GM21576 (cell line): ENCODE measurements around the gene CWC22.
A peak's percentile ranks its signal among the peaks of the same experiment; 100 is the strongest.
"Not testable (repeated sequence)": the region's sequence is repeated elsewhere in the genome, so short reads cannot be mapped to it uniquely, and the experiment has no call there.

Source experiments
- ATAC-seq: cut with Tn5 transposase; IDR thresholded peaks from one replicate; pipeline ENCODE4 v1.9.1; 2021; ENCODE audit warnings: mild to moderate bottlenecking, moderate library complexity; ENCODE audit not compliant: unreplicated experiment

The CWC22 gene

DNA sequence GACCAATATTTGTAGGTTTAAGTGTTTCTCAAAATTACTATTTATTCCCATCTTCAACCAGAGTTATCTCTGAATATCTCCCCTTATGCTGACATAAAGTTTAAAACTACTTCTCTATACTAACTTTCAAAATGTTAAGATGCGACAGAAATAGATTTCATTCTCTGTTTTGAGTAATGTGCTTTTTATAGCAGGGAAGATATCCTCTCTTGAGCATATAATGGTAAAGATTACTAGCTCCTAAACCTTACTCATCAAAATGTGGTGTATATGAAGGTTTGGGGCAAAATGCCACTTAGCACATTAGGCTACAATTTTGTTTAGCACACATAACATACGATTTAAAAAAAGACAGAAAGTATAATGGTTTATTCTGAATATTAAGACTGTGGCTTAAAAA is 54.4 kb downstream of the CWC22 start:
- ATAC-seq, result peak; percentile 66

DNA sequence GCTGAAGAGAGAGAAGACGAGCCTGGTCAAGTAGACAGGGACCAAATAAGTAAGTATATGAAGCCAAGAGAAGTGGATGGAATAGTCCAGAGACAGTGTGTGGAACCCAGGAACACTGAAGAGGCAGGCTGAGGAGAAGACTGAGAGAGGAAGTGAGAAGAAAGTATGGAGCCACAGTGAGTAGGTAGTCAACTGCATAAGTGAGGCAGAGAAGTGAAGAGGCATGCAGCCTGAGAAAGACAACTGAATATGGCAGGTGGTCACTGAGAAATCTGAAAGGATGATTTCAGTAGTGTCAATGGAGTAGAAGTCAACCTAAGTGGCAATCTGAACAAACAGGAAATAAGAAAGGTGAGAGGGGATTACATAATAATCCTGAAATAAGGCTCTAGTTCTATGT is 55.4 kb downstream of the CWC22 start:
- peak; percentile 83 for ATAC-seq

DNA sequence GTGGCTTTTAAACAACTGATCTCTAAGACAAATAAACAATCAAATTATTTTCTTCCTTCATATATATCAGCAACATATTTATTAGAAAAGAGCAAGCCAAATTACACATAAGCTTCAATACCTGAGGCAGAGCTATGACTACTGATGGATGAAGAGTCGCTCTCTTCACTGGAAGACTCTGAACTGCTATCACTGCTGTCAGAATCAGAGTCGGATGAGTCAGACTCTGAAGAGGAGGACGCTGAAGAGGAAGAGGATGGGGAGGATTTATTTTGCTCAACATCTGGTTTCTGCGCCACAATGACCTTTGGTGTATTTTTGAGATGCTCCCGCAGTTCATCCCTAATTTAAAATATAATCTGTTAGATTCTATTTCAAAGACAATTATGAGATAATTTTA is 56.7 kb downstream of the CWC22 start:
- ATAC-seq, result no peak

DNA sequence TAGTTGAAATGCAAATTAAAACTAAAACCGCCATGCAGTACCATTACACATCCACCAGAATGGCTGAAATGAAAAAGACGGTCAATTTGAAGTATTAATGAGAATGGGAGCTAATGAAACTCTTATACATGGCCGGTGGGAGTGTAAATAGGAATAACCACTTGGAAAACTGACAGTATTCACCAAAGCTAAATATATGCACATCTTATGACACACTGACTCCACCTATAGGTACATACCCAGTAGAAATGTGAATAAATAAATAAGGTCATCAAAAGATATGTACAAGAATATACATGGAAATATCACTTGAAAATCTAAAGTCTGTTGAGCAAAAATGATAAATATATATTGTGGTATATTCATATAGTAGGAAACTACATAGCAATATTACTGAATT is 57.7 kb downstream of the CWC22 start:
- ATAC-seq, result no peak

DNA sequence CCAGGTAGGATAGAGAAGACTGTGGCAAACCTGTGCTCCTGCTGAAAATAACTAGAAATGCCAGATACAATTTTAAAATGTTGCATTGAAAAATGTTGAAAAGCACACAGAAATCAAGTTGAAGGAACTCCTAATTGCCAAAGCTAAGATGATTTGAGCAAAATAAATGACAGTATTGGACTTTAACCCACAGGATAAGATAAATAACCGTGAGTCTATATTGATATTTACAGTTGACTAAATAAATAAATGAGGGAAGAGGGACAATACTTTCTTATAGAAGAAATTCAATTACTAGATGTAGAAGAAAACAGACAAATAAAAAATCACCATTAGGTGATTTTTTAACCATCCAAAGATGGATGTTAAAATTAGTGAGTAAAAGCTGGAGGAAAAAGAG is 59.0 kb downstream of the CWC22 start:
- ATAC-seq, result no peak

DNA sequence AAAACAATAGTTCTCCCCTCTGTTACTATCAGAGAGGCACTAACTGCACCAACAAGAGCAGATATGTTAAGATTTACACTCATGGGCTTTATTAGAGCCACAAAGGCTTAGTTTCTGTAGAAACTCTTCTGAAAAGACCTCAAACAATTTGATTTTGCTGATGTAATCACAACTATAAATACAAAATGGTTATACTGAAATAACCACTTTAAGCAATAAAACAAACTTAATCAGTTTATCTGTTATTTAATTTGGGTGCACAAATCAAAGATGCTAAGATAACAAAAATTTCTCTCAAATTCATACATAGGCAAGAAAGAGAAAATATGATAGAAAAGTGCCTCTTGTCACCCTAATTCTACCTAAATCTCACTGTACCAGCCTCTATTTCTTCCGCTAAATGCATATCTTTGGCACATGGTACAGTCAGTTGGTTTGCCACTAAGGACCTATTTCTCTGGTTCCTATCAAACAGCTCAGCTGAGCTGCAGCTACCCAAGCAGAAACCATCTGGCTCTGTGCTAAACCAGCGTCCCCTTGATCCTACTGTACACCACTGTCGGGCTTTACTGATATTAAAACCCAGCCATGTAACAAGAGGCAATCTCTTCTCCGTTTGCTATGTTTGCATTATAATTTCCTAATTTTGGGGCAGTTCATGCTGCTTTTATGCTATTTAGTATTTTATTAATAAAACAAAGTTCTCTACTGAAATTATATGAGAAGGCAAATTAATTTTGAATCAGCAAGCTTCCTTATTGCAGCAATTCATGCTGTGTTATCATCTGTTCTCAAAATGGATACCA is 60.1 kb downstream of the CWC22 start:
- ATAC-seq, result no peak

DNA sequence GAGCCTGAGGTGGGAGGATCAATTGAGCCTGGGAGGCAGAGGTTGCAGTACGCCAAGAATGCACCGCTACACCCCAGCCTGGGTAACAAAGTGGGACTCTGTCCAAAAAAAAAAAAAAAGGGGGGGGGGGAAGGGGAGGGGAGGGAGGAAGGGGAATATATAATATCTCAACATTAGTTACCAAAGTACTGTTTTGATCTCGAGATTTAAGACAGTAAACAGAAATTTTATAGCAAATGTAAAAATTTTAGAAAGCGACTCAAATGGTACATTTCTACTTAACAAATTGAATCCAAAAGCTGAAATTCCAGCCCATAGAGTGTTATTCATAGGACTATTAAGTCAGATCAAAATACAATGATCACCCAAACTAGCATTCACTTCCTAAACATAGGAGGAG is 60.8 kb downstream of the CWC22 start:
- no peak for ATAC-seq

DNA sequence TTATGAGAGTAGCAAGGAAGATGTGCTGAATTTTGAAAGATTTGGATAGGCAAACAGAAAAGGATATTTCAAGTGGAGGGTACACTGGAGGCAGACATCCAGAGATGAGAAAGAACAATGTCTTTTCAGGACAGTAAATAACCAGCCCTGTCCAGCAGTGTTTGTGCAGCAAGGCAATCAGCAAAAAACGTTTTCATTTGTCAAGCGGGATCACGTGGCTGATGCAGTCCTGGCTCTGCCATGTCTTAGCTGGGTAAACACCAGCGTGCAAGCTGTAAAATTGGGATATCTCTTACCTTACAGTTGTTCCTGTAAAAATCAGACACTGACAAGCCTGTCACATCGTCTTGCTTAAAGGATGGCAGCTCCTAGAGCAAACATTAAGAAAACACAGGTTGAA is 67.8 kb downstream of the CWC22 start:
- no peak for ATAC-seq

DNA sequence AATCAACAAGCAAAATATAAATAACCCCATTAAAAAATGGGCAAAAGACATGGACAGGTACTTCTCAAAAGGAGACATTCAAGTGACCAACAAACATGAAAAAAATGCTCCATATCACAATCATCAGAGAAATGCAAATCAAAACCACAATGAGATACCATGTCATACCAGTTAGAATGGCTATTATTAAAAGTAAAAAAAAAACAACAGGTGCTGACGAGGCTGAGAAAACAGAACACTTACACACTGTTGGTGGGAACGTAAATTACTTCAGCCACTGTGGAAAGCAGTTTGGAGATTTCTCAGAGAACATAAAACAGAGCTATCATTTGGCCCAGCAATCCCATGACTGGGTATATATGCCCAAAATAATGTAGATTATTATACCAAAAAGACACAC is 69.1 kb downstream of the CWC22 start:
- ATAC-seq, result no peak

DNA sequence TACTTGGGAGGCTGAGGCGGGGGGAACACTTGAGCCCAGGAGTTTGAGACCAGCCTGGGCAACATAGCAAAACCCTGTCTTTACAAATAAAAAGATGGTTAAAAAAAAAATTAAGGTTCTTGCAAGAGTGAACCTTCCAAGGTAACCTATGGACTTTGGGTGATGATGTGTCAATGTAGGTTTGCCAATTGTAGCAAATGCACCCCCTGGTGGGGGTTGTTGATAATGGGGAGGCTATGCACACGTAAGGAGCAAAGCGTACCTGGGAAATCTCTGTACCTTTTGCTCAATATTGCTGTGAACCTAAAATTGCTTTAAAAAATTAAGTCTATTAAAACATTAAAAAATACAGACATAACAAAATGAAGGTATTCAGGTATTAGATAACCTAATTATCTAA is 70.4 kb downstream of the CWC22 start:
- no peak for ATAC-seq

DNA sequence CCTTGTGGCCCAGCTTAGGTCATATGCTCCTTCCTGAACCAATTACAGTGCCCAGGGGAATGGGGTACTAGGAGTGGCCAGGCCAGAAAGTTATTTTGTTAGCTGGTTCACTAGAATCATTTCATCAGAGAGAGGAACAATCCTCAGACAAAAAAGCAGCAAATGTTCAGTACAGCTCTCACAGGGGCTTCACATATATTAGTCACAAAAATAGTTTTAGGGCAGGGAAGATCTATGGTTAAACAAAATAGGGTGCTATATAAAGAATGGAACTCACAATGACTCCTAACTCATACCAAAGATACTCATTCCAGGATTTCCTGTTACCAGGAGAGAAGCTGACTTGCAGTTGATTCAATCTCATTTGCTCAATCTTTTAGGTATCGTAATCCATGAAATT is 71.0 kb downstream of the CWC22 start:
- no peak for ATAC-seq

DNA sequence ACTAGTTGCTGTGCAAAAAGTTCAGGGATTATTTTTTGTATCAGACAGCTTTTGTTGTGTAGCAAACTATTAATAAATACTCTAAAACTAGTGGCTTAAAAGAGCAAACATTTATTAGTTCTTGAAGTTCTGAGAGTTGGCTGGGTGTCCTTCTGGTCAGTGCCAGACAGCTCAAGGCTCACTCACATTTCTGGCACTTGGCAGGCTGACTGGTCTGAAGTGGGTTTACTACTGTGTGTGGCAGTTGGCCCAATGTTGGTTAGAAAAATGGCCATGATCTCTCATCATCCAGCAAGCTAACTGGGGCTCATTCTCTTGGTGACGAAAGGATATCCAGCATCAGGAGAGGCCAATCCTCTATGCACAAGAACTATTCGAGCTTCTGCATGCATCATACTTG is 74.3 kb downstream of the CWC22 start:
- ATAC-seq, result no peak

DNA sequence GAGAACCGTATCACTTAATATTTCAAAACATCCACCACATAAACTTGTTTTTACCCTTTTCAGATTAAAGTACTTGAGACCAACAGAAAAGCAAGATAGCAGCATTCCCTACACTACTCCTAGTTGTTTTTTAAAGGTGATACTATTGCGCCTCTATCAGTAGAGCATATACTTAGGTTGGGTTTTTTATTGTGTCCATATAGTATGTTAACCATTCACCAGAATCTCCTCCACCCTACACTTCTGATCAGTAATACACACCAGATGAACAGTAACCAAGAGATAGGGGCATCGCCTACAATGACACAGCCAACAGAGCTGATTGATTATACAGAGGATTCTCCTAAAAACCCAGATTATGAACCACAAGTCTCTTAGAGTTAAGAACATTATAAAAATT is 75.6 kb downstream of the CWC22 start:
- ATAC-seq, result no peak

DNA sequence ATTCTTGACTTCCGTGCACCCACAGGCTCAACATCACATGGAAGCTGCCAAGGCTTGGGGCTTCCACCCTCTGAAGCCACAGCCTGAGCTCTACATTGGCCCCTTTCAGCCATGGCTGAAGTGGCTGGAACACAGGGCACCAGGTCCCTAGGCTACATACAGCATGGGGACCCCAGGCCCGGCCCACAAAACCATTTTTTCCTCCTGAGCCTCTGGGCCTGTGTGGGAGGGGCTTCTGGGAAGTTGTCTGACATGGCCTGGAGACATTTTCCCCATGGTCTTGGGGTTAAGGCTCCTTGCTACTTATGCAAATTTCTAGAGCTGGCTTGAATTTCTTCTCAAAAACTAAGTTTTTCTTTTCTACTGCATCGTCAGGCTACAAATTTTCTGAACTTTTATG is 77.1 kb downstream of the CWC22 start:
- ATAC-seq, result not testable (repeated sequence)

DNA sequence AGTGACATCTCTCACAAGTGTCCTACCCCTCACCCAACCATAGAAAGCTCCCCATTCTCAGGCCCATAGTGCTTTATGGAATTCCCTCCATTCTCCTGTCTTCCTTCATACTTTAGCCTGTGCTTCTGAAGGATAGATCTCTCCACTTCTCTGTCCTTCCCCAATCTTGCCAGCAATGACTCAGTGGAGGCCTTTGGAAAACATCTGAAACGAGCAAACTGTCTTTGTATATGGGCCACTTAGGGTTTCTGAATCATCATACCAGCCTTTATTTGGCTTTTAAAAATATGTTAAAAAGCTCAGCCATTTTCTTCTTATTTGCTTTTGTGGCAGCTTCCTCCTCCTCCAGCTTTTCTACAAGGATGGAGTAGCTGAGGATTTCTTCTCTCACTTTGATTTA is 80.1 kb downstream of the CWC22 start:
- no peak for ATAC-seq

DNA sequence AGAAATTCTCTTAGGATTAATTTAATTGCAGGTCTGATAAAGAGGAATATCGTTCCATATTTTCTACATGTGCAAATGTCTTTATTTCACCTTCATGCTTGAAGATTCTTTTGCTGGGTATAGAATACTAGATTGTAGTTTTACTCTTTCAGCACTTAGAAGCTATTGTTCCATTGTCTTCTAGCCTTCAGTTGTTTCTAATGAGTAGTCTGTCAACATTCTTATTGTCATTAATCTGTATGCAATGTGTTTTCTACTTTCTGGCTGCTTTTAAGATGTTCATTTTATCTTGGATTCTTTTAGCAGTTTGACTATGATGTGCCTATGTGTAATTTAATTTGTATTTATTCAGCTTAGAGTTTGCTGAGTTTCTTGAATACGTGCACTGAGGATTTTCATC is 81.4 kb downstream of the CWC22 start:
- ATAC-seq, result no peak

DNA sequence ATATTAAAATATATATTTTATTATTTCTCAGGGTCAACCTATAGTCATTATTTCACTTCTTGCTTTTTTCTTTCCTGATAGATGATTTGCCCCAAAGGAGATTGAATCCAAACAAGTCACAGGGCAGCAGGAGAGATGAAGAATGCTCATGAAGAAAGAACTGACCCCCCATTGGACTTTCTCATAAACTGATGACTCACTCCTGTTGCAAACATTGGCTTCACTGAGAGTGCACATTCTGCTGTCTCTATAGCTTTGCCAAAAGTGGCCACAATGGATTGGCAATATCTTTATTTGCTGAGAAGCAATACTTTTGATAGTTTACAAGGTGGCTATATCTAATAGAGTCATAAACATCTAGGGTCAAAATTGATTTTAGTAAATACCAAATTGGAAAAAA is 89.8 kb downstream of the CWC22 start:
- ATAC-seq, result no peak

DNA sequence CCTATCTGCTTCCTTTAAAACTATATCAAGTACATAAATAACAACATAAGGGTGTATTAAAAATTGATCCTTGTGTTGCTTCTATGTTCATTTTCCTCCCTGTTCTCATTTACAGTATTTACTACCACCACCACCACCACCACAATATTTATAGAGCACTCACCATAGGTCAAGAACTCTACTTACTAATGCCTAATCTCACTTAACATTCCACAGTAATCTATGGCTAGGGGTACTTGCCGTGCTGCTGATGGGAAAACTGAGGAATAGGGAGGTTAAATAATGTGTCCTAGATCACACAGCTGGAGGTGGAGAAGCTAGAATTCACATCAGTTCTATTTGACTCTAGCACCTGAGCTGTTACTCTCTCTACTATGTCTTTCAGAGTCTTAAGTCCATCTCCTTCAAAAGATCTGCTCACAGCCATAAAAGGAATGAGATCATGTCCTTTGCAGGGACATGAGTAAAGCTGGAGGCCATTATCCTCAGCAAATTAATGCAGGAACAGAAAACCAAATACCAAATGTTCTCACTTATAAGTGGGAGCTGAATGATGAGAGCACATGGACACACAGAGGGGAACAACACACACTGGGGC is 91.6 kb downstream of the CWC22 start:
- ATAC-seq, result no peak

DNA sequence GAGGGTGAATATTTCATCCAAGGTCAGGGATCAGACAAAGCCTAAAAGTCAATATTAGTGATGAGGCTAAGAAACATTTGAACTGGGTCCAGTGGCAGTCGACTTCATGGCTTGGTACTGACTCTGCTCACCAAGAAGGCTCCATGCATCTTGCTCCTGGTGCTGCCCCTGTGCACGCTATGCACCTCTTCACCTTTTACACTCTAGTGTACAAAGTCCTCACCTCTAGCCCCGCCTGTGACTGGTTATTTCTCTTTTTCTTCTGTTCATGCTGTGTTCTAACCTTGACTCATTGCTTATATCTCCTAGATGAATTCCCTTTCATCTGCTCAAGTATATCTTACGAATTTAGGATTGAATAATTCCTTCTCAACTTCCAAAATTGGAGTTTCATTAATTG is 93.3 kb downstream of the CWC22 start:
- no peak for ATAC-seq

DNA sequence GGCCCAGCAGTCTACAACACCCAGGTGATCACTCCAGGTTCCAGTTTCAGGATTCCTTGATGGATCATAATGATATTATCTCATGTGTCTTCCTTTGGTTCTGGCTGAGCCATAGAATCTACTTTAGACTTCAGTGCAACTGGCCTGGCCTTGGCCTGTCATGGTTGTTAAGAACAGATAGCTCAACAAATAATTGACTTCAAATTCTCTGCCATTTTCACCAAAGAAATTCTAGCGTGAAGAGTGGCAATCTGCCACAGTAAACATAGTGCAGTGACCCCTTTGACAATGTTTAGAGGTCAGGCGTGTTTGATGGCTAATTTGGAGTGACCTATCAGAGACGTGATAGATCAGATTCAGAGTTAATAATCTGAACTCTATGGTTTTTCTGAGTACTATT is 95.5 kb downstream of the CWC22 start:
- ATAC-seq, result no peak

DNA sequence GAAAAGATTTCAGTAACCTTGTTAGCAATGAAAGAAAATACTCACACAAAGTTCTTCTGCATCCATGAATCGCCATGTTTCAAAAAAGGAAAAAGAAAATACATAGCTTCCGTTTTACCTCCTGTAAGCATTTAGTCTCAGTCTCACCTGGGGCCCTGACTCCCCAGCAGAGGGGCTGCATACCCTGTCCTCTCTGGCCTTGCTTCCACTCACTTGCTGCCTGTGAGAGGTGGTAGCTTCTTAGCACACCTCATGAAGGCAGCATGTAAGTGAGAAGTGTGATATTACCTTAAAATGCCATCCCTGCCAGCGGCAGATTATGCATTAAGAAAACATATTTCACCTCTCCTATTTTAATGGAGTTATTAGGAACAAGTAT is 96.4 kb downstream of the CWC22 start:
- no peak for ATAC-seq

DNA sequence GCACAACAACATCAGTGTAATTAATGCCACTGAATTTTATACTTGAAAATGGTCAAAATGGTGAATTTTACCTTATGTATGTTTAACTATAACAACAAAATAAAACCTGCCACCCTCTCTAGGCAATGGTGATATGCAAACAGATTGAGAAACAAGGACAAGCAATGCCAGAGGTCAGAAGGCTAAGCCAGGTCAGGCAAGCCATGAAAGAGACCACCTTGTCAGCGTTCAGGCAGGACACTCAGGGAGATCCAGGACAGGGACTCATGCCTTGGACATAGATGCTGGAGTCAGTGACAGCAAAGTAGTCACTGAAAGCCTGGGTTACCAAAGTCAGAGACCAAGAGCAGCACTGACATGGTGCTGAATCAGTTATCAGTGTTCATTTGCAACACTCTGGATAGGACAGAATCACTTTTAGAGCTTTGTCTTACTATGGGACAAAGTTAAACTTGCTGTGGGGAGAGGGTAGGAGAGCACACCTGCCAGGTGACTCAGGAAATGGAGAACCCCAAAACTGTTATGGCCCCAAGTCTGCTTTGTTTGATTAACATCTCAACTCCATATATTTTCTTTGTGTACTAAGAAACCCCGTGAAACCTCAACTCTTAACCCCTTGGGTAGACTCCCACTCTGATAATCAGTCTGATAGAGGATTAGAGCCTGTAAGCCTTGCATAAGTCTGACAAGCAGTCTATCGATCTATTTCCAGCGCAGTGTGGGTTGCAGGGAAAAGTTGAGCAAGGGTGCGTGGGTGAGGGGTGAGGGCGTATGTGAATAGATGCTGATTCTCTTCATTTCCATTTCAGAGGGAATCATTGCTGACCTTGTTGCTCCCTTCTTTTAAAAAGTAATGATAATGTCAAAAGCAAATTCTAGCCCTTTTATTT is 97.0 kb downstream of the CWC22 start:
- ATAC-seq, result no peak
